Measurements from ENCODE around the gene SUV39H1. TPM values are rescaled to one million over a fixed set of nuclear protein-coding genes. Genes with fewer than 3 reads are reported as not detected.
A peak's percentile ranks its signal among the peaks of the same experiment; 100 is the strongest.

Gene SUV39H1
- total and polyA plus RNA-seq, 9 of the 15 experiments (the other 6 are each of a cell fraction or from before 2014, with no cell fraction given): 4.7 to 34.7 (median 17.9) TPM

DNA sequence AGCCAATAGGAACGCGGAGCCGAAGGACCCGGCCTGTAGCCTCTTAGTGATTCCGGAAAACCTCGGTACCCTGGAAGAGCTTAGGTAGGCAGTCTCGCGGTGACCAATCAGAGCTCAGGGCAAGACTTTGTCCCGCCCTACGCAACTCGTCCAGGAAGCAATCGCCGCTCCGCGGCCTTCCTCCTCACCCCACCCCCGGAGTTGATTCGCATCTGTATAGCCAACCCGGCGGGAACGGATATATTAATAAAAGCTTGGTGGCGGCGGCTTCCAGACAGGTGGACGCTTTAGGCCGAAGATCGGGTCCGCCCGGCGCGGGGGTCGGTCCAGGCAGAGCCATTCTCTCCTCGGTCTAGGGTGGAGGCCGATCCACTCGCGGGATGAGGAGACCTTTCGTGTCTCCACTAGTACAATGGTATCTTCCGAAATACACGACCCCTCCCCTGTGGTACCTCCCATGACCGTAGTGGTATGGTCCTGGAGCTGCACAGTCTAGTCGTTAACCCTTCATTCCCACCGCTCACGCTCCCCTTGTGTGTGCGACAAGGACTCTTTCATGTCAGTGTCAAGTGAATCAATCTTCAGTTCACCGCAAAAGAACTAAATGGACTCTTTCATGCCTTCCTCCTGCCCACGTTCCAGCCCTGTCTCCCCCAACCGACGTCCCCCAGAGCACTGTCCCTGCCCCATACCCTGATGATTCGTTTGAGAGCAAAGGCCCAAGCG, 40.8 kb downstream of the SUV39H1 start:
- FAIRE-seq (peak; percentile 99), DNase-seq (ENCODE audit: extremely low read depth in 1 of 4, low spot score in 3 of 4) (peak; percentile 97 to 98 (median 98)), ATAC-seq (peak; percentile 98)
- ChIA-PET CTCF (ENCODE audit: low intra/inter-chr PET ratio) (no interaction called here), POLR2A (interaction anchor here (0.5 to 1.4 kb wide), 11 partner anchors 14 to 303 kb away, joined by 3 to 5 read pairs (median 3); partner anchors contain the start of gene HDAC6)
- Histone ChIP-seq H3K4me1 (replicated peaks in 1 of 2; ENCODE audit: control insufficient read depth in 2 of 2, insufficient read depth in 2 of 2, low read length in 2 of 2) (peaks cover 7 to 19% of the 10 kb centered on the region in 2 experiments; a peak in 4 of 5 replicates), H3K36me3 (ENCODE audit: control insufficient read depth, insufficient read depth, low read length) (no peaks in the 10 kb centered on the region), H3K27ac (ENCODE audit: extremely low read depth, low read depth, low read length) (peak overlapping the region; percentile 89), H3K9ac (ENCODE audit: insufficient read depth in 1 of 2, low read depth in 2 of 2, low read length in 2 of 2) (peak overlapping the region; percentile 82 to 90), H3K27me3 (ENCODE audit: control insufficient read depth in 2 of 2, insufficient read depth in 2 of 2, low read length in 2 of 2) (no peaks in the 10 kb centered on the region), H3K4me2 (ENCODE audit: insufficient read depth, low read length) (peak overlapping the region; percentile 95), H2AFZ (ENCODE audit: low read depth, low read length) (peak overlapping the region; percentile 85), H4K20me1 (replicated peaks; ENCODE audit: control insufficient read depth, insufficient read depth, low read length) (no peaks in the 10 kb centered on the region), H3K4me3 (peak overlapping the region; percentile 58), H3K79me2 (ENCODE audit: control insufficient read depth, insufficient read depth, low read length) (peaks cover 19% of the 10 kb centered on the region), H3K9me3 (replicated peaks; ENCODE audit: control insufficient read depth, insufficient read depth, low read depth, low read length) (no peaks in the 10 kb centered on the region), H3K9me1 (ENCODE audit: control insufficient read depth, insufficient read depth, low read length) (no peaks in the 10 kb centered on the region)
- WGBS (ENCODE audit: insufficient coverage, low coverage, missing lambda C conversion rate): 0% methylated on average over 30 of the region's 48 CpGs
- in situ Hi-C loops (cut with MboI) (no loop called here), intact Hi-C loops (cut with micrococcal nuclease) (loop anchor here (2.0 to 5.0 kb wide), 2 partner anchors 35 to 57 kb away; no protein-coding TSS in a partner anchor)
- BruUV-seq (replicated peaks): TSS peak; percentile 96
- TF ChIP-seq ELF2 (CRISPR knock-in tag; IDR thresholded peaks at IDR 0.05) (peak; percentile 68), POLR2A (conservative IDR thresholded peaks at IDR 0.05) (peak; percentile 86), ATF1 (CRISPR knock-in tag; IDR thresholded peaks at IDR 0.05) (no peak), ATF1 (tag; IDR thresholded peaks at IDR 0.05) (peak; percentile 76), NFRKB (IDR thresholded peaks at IDR 0.05; ENCODE audit: low read depth) (peak; percentile 44; the same call in 1 of the 2 replicates), OTX1 (CRISPR knock-in tag; IDR thresholded peaks at IDR 0.05) (no peak), ELF4 (CRISPR knock-in tag; IDR thresholded peaks at IDR 0.05) (peak; percentile 9; the same call in 1 of the 2 replicates), RBM25 (IDR thresholded peaks at IDR 0.05; ENCODE audit: low read depth, low read length, severe bottlenecking) (peak; percentile 72), FOS (IDR thresholded peaks at IDR 0.05; ENCODE audit: extremely low read depth, insufficient read length) (peak; percentile 94), HDAC8 (tag; IDR thresholded peaks at IDR 0.05) (no peak), SMAD4 (CRISPR knock-in tag; conservative IDR thresholded peaks at IDR 0.05) (peak; percentile 81), SRF (CRISPR knock-in tag; IDR thresholded peaks at IDR 0.05) (no peak), ELF1 (tag; IDR thresholded peaks at IDR 0.05) (peak; percentile 91), NCOR1 (IDR thresholded peaks at IDR 0.05) (peak; percentile 47; the same call in 1 of the 2 replicates)
- TF ChIP-seq, protein P1, sequence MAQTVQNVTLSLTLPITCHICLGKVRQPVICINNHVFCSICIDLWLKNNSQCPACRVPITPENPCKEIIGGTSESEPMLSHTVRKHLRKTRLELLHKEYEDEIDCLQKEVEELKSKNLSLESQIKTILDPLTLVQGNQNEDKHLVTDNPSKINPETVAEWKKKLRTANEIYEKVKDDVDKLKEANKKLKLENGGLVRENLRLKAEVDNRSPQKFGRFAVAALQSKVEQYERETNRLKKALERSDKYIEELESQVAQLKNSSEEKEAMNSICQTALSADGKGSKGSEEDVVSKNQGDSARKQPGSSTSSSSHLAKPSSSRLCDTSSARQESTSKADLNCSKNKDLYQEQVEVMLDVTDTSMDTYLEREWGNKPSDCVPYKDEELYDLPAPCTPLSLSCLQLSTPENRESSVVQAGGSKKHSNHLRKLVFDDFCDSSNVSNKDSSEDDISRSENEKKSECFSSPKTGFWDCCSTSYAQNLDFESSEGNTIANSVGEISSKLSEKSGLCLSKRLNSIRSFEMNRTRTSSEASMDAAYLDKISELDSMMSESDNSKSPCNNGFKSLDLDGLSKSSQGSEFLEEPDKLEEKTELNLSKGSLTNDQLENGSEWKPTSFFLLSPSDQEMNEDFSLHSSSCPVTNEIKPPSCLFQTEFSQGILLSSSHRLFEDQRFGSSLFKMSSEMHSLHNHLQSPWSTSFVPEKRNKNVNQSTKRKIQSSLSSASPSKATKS (CRISPR knock-in tag; IDR thresholded peaks at IDR 0.05): no peak
- TF ChIP-seq, protein P2, sequence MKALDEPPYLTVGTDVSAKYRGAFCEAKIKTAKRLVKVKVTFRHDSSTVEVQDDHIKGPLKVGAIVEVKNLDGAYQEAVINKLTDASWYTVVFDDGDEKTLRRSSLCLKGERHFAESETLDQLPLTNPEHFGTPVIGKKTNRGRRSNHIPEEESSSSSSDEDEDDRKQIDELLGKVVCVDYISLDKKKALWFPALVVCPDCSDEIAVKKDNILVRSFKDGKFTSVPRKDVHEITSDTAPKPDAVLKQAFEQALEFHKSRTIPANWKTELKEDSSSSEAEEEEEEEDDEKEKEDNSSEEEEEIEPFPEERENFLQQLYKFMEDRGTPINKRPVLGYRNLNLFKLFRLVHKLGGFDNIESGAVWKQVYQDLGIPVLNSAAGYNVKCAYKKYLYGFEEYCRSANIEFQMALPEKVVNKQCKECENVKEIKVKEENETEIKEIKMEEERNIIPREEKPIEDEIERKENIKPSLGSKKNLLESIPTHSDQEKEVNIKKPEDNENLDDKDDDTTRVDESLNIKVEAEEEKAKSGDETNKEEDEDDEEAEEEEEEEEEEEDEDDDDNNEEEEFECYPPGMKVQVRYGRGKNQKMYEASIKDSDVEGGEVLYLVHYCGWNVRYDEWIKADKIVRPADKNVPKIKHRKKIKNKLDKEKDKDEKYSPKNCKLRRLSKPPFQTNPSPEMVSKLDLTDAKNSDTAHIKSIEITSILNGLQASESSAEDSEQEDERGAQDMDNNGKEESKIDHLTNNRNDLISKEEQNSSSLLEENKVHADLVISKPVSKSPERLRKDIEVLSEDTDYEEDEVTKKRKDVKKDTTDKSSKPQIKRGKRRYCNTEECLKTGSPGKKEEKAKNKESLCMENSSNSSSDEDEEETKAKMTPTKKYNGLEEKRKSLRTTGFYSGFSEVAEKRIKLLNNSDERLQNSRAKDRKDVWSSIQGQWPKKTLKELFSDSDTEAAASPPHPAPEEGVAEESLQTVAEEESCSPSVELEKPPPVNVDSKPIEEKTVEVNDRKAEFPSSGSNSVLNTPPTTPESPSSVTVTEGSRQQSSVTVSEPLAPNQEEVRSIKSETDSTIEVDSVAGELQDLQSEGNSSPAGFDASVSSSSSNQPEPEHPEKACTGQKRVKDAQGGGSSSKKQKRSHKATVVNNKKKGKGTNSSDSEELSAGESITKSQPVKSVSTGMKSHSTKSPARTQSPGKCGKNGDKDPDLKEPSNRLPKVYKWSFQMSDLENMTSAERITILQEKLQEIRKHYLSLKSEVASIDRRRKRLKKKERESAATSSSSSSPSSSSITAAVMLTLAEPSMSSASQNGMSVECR (CRISPR knock-in tag; IDR thresholded peaks at IDR 0.05): no peak

Data from K562 (cell line).